Measurements from ENCODE around the gene CCDC146.
"Not testable (repeated sequence)": the region's sequence is repeated elsewhere in the genome, so short reads cannot be mapped to it uniquely, and the experiment has no call there.

CCDC146 gene

DNA sequence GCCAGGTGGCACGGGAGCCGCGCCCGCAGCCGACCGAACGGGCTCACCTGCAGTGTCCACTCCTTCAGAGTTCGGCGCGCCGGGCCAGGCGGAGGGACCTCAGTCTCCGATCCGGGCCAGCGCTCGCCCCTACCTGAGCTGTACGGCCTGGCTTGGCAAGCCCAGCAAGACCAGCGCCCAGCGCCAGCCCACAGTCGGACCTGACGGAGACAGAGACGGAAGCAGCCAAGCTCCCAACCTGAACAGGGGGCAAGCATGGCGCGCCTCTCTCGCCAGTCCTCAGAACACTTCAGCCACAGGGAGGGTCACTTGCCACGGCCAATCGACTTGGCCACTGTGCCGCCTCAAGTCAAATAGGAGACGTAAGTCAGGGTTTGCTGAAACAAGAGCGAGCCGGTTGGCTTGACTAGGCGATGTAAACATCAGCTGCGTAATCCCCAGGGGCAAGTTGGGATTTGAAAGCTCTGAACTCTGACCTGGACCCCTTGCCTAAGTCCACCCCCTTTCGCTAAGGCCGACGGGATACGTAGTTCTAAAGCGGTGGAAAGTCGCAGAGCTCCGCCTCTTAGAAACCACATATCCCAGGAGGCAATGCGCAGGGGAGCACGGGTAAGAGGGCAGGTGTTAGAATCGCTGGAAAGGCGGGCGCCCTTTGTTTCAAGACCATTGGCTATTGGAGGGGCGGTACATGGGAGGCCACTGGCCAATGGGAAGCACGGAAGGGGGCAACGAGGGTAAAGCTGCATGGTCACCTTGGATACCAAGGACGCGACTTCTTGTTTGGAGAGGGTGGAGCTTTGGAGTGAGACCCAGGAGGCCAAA is at the start of gene CCDC146:
Gene CCDC146, plus strand, starts transcription at position 756 of the 822 bp plus-strand sequence. CDS start 45,054 bp downstream, outside the sequence.
- DNase-seq, result peak; percentile 99

GRCh38 chr7:77074786-77075396 is 47.5 kb upstream of the CCDC146 start:
- not testable (repeated sequence) for DNase-seq

GRCh38 chr7:77077060-77077459 is 45.4 kb upstream of the CCDC146 start:
- DNase-seq, result not testable (repeated sequence)

GRCh38 chr7:77079112-77079511 is 43.3 kb upstream of the CCDC146 start:
- not testable (repeated sequence) for DNase-seq

DNA sequence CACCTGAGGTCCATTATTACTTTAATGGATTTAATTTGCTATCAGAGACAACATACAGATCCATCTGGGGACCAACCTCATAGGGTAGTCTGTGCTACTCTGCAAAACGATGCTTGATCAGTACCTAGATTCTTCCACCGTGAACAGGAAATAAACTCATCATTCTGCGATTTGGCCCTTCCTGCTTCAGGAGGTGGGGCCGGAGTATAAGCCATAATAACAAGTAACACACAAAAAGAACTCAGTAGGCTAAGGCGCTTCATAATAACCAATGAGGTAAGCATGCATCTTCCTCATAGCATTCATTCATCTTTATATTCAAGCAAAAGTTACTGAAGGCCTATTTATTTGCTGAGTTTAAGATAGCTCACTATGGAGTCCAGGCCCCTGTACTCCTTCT is 42.8 kb upstream of the CCDC146 start:
- DNase-seq, result not testable (repeated sequence)

DNA sequence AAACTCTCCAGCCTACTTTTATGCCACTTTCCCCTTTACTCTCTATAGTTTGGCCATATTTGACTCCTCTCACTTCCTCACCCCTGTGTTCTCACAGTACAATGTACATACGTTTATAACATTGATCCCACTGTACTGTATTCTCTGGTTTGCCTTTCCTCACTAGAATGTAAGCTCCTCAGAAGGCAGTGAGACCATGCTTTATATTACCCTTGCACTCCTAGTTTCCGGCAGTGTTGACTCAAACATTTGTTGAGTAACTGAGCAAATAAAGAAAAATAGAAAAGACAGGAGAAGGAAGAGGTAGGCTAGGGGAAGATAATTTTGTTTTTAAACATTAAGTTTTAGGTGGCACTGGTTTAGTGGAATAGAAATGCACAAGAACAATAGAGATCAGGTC is 42.2 kb upstream of the CCDC146 start:
- DNase-seq, result not testable (repeated sequence)

DNA sequence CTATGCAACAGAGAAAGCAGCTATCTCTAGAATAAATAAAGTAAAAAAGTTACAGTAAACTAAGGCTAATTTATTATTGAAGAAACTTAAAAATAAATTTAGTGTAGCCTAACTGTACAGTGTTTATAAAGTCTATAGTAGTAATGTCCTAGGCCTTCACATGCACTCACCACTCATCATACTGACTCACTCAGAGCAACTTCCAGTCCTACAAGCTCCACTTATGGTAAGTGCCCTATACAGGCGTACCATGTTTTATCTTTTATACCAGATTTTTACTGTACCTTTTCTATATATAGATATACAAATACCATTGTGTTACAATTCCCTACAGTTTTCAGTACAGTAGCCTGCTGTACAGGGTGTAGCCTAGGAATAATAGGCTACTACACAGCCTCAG is 40.2 kb upstream of the CCDC146 start:
- not testable (repeated sequence) for DNase-seq

DNA sequence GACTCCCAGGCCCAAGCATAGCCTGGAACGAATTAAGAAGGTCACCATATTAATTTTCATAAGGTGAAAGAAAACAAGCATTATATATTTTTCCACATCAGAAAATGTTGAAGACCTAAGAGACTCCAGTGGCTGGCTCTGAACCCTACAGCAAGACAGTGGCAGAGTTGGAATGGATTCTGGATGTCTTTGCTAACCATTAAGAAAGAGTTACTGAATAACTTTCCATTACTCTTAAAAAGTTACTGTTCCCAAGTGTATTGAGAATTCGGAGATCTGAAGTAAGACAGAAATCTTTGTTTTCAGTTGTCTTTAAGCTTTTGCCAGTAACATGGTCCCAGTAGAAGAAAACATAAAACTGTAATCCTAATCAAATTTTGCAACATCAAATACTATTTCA is 30.1 kb upstream of the CCDC146 start:
- not testable (repeated sequence) for DNase-seq

- not testable (repeated sequence) for DNase-seq
Measured at GRCh38 chr7:77100501-77100900, 21.9 kb upstream of the CCDC146 start.

GRCh38 chr7:77101187-77101586 is 21.2 kb upstream of the CCDC146 start:
- DNase-seq, result not testable (repeated sequence)

GRCh38 chr7:77102671-77103070 is 19.7 kb upstream of the CCDC146 start:
- DNase-seq, result not testable (repeated sequence)

DNA sequence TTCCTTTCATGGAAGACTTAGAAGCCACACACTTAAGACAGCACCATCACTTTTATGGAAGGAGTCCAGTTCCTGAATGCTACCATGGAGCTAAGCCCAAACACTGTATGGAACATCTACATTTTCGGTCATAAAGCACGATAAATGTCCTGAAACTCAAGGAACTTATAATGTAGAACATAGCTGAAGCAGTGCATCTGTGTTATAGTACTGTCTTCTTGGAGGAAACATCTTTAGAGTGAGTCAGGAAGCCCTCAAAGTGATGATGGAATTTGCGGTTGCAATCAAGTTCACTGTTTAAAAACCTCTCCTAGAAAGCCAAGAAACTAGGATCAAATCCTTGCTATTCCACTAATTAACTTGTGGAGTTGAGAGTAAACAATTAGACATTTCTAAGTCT is 16.5 kb upstream of the CCDC146 start:
- DNase-seq, result not testable (repeated sequence)

DNA sequence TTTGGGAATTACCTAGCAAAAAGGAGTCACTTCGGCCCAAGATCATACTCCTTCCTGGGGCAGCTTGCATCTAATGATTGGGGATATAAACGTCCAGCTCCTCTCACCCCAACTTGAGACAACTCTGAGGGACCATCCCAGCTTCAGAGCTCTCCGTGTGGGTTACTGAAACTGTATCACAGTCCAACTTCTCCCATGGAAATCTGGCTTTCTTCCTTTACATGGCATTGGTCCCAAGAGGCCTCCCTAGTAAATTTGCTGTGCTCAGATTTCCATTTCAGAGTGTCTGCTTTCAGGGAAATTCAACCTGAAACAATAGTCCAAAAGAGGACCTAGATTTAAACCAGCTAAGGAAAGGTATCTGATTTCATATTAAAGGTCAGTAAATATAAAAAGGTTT is 14.8 kb upstream of the CCDC146 start:
- DNase-seq, result not testable (repeated sequence)

- DNase-seq, result not testable (repeated sequence)
Measured at GRCh38 chr7:77108362-77108761, 14.1 kb upstream of the CCDC146 start.

GRCh38 chr7:77112719-77113306 is 9.6 kb upstream of the CCDC146 start:
- not testable (repeated sequence) for DNase-seq

DNA sequence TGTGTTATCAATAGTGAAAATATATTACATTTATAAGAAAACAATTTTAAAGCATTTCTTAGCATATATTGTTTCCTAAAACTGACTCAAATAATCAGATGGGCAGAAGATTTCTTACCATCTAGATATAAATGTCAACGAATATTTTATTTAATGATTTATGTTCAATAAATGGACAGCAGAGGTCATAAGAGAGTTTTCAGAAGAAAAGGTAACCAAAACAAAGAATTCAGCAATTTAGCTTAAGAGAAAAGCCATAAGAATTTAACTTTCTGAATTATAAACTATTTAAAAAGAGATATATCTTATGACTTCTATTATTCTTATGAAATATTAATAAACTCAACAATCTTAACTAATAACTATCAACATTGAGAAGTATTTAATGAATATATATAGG is 3.1 kb downstream of the CCDC146 start:
- DNase-seq, result not testable (repeated sequence)

GRCh38 chr7:77127009-77127408 is 4.6 kb downstream of the CCDC146 start:
- not testable (repeated sequence) for DNase-seq

GRCh38 chr7:77128582-77129410 is 6.4 kb downstream of the CCDC146 start:
- not testable (repeated sequence) for DNase-seq

GRCh38 chr7:77131781-77132180 is 9.4 kb downstream of the CCDC146 start:
- DNase-seq, result not testable (repeated sequence)

GRCh38 chr7:77138668-77139067 is 16.3 kb downstream of the CCDC146 start:
- not testable (repeated sequence) for DNase-seq

DNA sequence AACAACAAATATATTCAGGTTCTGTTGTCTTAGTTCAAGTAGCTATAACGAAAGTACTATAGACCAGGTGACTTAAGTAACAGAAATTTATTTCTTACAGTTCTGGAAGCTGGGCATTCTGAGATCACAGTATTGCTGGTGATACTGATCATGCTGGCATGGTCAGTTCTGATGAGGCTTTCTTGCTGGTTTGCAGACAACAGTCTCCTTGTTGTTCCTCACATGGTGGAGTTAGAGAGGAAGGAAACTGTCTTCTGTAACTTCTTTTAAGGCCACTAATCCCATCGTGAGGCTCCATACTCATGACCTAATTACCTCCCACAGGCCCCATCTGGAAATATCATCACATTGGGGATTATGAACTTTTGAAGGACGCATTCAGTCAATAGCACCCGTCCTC is 17.9 kb downstream of the CCDC146 start:
- DNase-seq, result not testable (repeated sequence)

DNA sequence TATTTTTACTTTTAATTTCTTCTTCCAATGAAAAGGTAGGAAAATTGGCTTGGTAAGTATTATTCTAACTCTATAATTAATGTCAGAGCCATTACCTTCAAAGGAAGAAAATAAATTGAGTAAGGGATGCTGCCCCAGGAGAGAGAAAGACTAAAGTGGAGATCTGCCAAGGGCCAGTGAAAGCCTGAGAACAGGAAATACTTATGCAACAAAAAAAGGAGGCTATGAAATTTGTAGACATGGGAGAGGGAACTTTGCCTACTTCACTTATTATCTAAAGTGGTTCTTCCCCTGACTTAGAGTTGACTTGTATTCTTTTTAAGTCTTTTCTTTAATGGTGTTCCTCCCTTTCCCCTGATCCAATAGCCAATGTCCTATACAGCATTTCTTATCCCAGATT is 29.8 kb downstream of the CCDC146 start:
- not testable (repeated sequence) for DNase-seq

Data from activated CD4-positive, alpha-beta T cell treated with anti-CD3 and anti-CD28 coated beads, Interleukin-2, amount 50 U/mL, for 16 hours (primary cell).